HL-60/S4 treated with retinoic acid at 250 ng/mL for 4 days and 3 days (cell line): ENCODE data around the gene KRTAP27-1.

Experiments
- in situ Hi-C: fragments of 300-500 bp; cut with MboI; formaldehyde crosslinking; loops from 2 replicates; pipeline ENCODE4 v1.7.0; 2022; ENCODE audit warnings: low sequenced_read_pairs

KRTAP27-1 gene

DNA sequence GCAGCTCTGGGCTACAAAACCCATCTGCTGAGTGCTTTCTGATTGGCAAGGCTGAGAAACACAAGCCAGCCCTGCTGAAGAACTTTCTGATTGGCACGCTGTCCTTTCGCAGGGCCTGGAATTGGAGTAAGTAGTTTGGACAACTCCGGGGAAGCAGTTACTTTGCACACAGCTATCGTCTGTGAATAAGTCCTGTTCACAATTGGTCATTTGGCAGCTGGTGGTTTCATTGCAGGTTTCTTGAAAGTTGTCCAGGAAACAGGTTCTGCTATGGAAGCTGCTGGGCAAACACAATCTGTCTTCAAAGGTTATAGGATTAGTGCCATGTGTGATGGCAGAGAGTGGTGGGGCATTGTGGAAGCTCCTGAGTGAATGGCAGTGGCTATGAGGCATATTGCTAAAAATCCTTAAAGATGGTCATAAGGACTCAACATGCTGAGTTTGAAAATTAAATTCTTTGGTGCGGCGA lies at the start of gene KRTAP27-1:
Gene KRTAP27-1, minus strand, starts transcription at position 419 of the 469 bp plus-strand sequence. Its CDS starts 26 bp downstream, at position 393.
- in situ Hi-C loops: no loop called here

- in situ Hi-C loops: no loop called here
Observed at GRCh38 chr21:30382201-30382600, 44.7 kb upstream of the KRTAP27-1 start.

- in situ Hi-C loops: no loop called here
Observed at GRCh38 chr21:30372139-30372770, 34.8 kb upstream of the KRTAP27-1 start, which contains the start of gene KRTAP13-2. Gene KRTAP13-2, minus strand, starts transcription at chr21:30372271. Its CDS starts 58 bp downstream, at chr21:30372213.

GRCh38 chr21:30355906-30356305 lies 18.4 kb upstream of the KRTAP27-1 start:
- in situ Hi-C loops: no loop called here

GRCh38 chr21:30354308-30355005 lies 17.0 kb upstream of the KRTAP27-1 start:
- in situ Hi-C loops: no loop called here

DNA sequence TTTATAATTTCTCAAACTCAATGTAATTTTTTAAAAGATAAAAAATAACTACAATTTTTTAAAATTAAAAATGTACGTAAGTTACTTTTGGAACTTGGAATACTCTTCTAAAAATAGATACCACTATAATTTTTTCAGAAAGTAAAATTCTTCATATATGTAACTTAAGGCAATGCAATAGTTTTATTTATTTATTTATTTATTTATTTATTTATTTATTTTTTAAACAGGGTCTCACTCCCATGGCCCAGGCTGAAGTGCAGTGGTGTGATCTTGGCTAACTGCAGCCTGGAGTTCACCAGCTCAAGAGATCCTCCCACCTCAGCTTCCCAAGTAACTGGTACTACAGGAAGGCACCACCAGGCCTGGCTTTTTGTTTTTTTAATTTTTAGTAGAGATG lies 14.0 kb upstream of the KRTAP27-1 start:
- in situ Hi-C loops: no loop called here

GRCh38 chr21:30349572-30349971 lies 12.1 kb upstream of the KRTAP27-1 start:
- in situ Hi-C loops: no loop called here

- in situ Hi-C loops: no loop called here
Observed at GRCh38 chr21:30348506-30348905, 11.0 kb upstream of the KRTAP27-1 start, which contains the start of gene KRTAP23-1. Gene KRTAP23-1, minus strand, starts transcription at chr21:30348606. Its CDS starts 0 bp downstream, at chr21:30348606.

- in situ Hi-C loops: no loop called here
Observed at GRCh38 chr21:30345014-30345413, 7.5 kb upstream of the KRTAP27-1 start.

GRCh38 chr21:30340714-30341573 lies 3.5 kb upstream of the KRTAP27-1 start:
- in situ Hi-C loops: no loop called here

GRCh38 chr21:30338717-30339116 lies 1.2 kb upstream of the KRTAP27-1 start:
- in situ Hi-C loops: no loop called here

DNA sequence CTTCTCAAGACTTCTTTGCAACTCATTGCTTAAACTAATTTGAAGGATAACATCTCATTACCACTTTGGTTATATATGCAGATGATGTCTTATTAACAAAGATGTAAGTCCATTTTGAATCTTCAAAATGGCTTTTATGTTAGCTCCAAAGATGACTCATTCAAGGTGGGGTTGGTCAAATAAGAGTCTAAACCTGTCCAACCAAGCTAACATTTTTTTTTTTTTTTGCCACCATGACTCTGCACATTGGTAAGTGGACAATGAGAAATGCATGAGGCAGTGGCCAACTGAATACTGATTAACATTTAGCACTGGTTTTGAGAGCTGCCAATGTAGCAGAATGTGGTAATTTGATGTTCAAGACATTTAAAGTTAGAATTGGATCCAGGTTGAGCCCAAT lies 278 bp upstream of the KRTAP27-1 start:
- in situ Hi-C loops: no loop called here

DNA sequence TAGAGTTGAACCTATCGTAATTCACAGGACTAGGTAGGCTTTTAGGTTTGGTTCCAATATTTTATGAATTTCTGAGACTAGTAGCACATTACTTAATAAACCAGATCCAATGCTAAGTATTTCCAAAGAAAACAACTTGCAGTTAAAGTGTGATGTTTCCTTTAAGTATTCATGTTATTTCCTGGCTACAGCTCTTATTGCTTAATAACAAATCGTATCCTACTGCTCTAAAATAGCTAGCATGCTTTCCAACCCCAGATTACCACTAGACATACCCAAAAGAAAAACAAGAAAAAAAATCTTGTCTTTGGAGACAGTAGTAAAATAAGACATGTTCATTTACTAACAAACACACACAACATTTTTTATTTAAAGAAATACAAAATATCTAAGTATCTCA lies 898 bp downstream of the KRTAP27-1 start:
- in situ Hi-C loops: no loop called here

DNA sequence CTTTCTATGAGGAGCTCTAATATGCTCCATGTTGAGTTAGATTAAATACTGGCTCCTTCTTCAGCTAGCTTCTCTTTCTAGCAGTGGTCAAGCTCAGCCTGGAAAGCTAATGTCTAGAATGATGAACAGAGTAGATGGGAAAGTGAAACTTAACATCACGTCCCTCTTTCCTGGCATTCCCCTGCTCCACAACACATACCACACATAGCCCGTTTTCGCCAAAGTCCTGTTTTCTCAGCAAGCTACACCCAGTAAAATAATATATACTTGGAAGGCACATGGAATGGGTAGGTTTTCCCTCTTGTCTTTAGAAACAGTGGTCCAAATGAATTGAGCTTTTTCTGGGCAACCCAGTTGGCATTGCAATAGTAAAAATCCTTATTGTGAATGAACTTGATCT lies 3.8 kb downstream of the KRTAP27-1 start:
- in situ Hi-C loops: no loop called here

DNA sequence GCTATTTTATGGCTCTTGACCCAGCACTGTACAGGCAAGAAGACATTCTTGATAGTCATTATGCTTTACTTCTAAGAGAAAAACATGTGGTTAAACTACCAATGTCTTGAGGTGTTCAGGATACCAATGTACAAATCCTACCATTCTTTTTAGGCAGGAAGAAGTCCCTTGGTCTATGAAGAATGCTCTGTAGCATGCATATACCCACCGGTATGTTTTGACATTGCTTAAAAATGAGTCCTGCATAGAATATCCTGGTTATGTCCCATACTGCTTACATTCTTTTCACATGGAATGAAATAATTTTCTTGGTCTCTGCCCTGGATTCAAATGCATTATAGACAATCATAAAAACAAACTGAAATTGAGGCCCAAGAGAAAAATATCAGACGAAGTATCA lies 4.8 kb downstream of the KRTAP27-1 start:
- in situ Hi-C loops: no loop called here

GRCh38 chr21:30329203-30329875 lies 8.2 kb downstream of the KRTAP27-1 start:
- in situ Hi-C loops: no loop called here

DNA sequence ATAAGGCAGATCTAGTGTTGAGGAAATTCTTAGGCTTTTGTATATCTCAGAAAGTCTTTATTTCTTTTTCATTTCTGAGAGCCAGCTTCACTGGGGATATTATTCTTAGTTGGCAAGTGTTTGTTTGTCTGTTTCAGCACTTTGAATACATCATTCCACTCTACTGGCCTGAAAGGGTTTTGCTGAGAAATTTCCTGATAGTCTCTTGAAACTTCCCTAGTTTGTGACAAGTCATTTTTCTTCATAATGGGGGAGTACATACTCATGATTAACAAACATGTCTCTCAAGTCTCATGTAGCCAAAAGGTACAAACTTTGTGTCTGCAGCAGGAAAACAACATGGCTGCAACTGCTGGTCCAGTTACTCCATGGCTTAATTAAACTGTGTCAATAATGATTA lies 11.1 kb downstream of the KRTAP27-1 start:
- in situ Hi-C loops: no loop called here

- in situ Hi-C loops: no loop called here
Observed at GRCh38 chr21:30320215-30320614, 17.3 kb downstream of the KRTAP27-1 start, which contains the start of gene KRTAP26-1. Gene KRTAP26-1, minus strand, starts transcription at chr21:30320315. Its CDS starts 280 bp downstream, at chr21:30320035.

GRCh38 chr21:30315701-30316100 lies 21.8 kb downstream of the KRTAP27-1 start:
- in situ Hi-C loops: no loop called here

DNA sequence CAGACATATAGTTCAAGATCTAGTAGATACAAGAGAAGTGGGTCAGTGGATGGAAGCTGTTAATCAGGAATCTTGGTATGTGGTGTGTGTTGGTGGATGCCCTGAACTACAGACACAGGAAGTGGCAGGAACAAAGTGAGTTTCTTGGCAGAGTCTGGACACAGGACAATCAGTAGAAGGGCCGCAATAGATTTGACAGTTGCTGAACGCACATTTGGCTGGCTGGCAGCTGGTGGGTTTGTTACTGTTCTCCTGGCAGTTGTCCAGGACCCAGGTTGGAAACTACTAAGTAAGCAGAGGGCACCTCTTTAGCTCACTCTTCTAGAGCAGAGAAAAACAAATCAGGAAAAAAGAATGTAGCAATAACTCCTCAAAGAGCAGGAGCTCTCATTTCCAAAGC lies 30.6 kb downstream of the KRTAP27-1 start:
- in situ Hi-C loops: no loop called here

GRCh38 chr21:30305136-30305535 lies 32.4 kb downstream of the KRTAP27-1 start:
- in situ Hi-C loops: no loop called here
